ENCODE measurements around the gene BMPER. TPM values are rescaled to one million over a fixed set of nuclear protein-coding genes. Genes with fewer than 3 reads are reported as not detected.

Gene BMPER
- total RNA-seq, 4 donors from 2014 or later, result 3.1 to 33.3 (median 8.0) TPM

DNA sequence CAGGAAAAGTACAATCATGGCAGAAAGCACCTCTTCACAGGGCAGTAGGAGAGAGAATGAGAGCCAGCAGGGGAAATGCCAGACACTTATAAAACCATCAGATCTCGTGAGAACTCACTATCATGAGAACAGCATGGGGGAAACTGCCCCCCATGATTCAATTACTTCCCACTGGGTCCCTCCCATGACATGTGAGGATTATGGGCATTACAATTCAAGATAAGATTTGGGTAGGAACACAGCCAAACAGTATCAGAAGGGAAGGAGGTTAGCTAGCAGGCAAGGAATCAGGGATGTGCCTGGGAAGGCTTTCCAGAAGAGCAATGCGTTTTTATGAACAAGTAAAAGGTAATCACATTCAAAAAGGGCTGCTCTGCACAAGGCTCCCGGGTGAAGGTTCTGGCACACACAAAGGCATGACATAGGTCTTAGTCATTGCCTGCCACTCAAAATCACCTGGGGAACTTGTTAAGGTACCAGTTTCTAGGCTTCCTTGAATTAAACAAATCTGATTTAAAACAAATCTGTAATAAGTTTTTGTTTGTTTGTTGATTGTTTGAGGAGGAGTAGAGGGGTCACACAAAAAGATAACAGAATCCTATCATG is 40.9 kb downstream of the BMPER start:
- DNase-seq (ENCODE audit: low spot score in 2 of 2), result no peak

DNA sequence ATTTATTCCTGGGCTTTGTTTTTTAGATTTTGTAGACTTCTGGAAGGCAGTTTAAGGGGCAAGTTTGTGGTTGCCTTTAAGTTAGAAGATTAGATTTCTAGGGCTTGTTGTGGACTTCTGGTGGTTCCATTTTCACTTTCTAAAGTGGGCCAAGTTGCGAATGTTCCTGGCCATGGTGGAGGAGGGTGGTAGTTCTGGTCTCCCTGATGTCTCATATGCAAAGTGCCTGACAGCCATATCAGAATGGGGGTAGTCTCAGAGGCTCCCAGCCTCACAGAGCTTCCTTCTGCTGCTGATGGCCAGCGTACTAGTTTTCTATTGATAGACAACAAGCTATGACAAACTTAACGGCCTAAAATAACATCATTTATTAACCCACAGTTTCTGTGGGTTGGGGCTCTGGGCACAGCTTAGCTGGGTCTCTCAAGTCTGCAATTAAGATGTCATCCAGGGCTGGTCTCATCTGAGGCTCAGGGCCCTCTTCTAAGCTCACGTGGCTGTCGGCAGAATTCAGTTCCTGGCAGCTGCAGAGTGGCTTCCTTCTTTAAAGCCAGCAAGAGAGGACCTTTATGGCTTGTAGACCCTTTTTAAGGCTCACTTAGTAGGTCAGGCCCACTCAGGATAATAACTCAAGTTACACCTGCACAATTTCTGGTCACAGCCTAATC is 44.8 kb downstream of the BMPER start:
- Histone ChIP-seq H3K4me1 (no peaks in the 10 kb centered on the region), H3K27me3 (no peaks in the 10 kb centered on the region), H3K4me3 (no peak overlapping the region), H3K36me3 (no peaks in the 10 kb centered on the region), H3K27ac (no peak overlapping the region), H3K9me3 (no peaks in the 10 kb centered on the region)
- 78 to 95% methylated on average over 4 to 5 of the region's 5 CpGs for WGBS, 2 donors
- TF ChIP-seq EP300 (IDR thresholded peaks at IDR 0.05) (no peak), POLR2A (IDR thresholded peaks at IDR 0.05) (no peak)
- TF ChIP-seq, protein P1, sequence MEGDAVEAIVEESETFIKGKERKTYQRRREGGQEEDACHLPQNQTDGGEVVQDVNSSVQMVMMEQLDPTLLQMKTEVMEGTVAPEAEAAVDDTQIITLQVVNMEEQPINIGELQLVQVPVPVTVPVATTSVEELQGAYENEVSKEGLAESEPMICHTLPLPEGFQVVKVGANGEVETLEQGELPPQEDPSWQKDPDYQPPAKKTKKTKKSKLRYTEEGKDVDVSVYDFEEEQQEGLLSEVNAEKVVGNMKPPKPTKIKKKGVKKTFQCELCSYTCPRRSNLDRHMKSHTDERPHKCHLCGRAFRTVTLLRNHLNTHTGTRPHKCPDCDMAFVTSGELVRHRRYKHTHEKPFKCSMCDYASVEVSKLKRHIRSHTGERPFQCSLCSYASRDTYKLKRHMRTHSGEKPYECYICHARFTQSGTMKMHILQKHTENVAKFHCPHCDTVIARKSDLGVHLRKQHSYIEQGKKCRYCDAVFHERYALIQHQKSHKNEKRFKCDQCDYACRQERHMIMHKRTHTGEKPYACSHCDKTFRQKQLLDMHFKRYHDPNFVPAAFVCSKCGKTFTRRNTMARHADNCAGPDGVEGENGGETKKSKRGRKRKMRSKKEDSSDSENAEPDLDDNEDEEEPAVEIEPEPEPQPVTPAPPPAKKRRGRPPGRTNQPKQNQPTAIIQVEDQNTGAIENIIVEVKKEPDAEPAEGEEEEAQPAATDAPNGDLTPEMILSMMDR (IDR thresholded peaks at IDR 0.05), result no peak
- no peak for DNase-seq (ENCODE audit: low spot score in 2 of 2)

More for the DNA sequence above, 40.9 kb downstream of the BMPER start:
- Histone ChIP-seq H3K4me3 (no peak overlapping the region), H3K27ac (no peak overlapping the region), H3K9me3 (no peaks in the 10 kb centered on the region), H3K27me3 (no peaks in the 10 kb centered on the region), H3K36me3 (no peaks in the 10 kb centered on the region), H3K4me1 (no peaks in the 10 kb centered on the region)
- TF ChIP-seq, protein P1 (IDR thresholded peaks at IDR 0.05), result no peak
- TF ChIP-seq POLR2A (IDR thresholded peaks at IDR 0.05), result no peak
- TF ChIP-seq EP300 (IDR thresholded peaks at IDR 0.05), result no peak
- WGBS, 2 donors, result 76 to 85% methylated on average over 3 of the region's 3 CpGs

DNA sequence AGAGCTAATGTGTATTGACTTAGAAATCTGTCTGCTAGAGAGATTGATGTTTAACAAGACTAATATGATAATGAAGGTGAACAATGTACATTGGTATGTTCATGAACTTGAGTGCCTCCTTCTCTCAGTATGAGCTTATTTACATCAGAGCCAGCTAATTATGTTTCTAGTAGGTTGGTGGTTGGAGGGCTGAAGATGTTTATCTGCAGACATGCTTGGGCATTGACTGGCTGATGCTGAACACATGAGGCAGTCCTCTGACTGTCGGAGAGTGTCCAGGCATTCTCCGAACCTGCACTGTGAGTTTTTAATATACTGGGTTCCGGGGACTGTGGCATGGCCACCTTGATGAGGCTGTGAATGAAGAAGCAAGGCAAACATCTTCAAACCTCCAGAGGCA is 47.5 kb downstream of the BMPER start:
- Histone ChIP-seq H3K36me3 (no peaks in the 10 kb centered on the region), H3K4me1 (no peaks in the 10 kb centered on the region), H3K9me3 (no peaks in the 10 kb centered on the region), H3K4me3 (no peak overlapping the region), H3K27me3 (no peaks in the 10 kb centered on the region), H3K27ac (no peak overlapping the region)
- WGBS, 2 donors, result 96 to 100% methylated on average over 3 of the region's 3 CpGs
- TF ChIP-seq EP300 (IDR thresholded peaks at IDR 0.05) (no peak), POLR2A (IDR thresholded peaks at IDR 0.05) (no peak)
- TF ChIP-seq, protein P1 (IDR thresholded peaks at IDR 0.05), result no peak
- no peak for DNase-seq (ENCODE audit: low spot score in 2 of 2)

DNA sequence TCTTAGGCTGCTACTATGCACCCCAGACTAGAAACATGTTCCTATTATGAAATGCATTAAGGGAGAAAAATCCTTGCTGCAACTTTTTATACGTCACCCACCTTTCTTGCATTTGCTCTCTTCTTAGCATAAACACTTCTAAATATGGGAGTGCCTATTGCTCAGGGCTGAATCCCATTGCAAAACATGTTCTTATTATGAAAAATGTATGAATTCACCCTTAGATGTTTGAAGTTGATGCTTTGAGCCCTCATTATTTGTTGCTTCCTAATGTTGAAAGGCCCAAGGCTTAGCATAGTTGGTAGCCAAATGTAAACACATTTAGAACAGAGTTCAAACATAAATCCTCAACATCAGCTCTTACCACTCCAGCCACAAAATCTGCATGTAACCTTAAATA is 52.8 kb downstream of the BMPER start:
- Histone ChIP-seq H3K4me1 (peaks cover 0 to 10% (median 0%) of the 10 kb centered on the region in 4 donors), H3K27ac (no peak overlapping the region), H3K36me3 (no peaks in the 10 kb centered on the region), H3K4me3 (no peak overlapping the region), H3K9me3 (no peaks in the 10 kb centered on the region), H3K27me3 (no peaks in the 10 kb centered on the region)
- WGBS, 2 donors, result 94 to 100% methylated on average over 1 of the region's 1 CpG
- DNase-seq (ENCODE audit: low spot score in 2 of 2), result no peak
- TF ChIP-seq EP300 (IDR thresholded peaks at IDR 0.05), result no peak
- no peak for TF ChIP-seq POLR2A (IDR thresholded peaks at IDR 0.05)
- TF ChIP-seq, protein P1 (IDR thresholded peaks at IDR 0.05), result no peak

DNA sequence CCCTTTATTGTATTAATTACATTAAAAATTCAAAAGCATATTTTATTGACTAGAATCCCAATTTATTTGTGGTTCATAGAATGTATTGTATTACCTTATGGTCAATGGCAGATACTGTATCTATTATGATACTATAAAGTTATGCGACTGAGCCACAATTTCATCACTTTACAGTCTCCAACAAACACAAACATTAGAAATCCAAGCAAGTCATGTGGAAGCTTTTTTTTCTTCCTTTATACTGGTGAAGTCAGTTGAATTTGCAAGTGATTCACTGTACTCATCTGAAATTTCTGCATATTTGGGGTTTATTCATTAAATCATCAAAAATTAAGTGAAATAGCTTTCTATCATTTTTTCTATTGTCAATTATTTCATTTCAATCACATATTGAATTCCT is 54.3 kb downstream of the BMPER start:
- no peak for DNase-seq (ENCODE audit: low spot score in 2 of 2)
- H3K27ac ChIP-seq, result no peak overlapping the region
- no peaks in the 10 kb centered on the region for H3K36me3 ChIP-seq
- no peaks in the 10 kb centered on the region for H3K27me3 ChIP-seq
- WGBS, 2 donors, result 91 to 94% methylated on average over 1 of the region's 1 CpG
- peaks cover 0 to 16% (median 2%) of the 10 kb centered on the region in 4 donors for H3K4me1 ChIP-seq
- no peak for TF ChIP-seq POLR2A (IDR thresholded peaks at IDR 0.05)
- TF ChIP-seq, protein P1 (IDR thresholded peaks at IDR 0.05), result no peak
- no peak for TF ChIP-seq EP300 (IDR thresholded peaks at IDR 0.05)
- no peak overlapping the region for H3K4me3 ChIP-seq
- H3K9me3 ChIP-seq, result no peaks in the 10 kb centered on the region

Data from tibial nerve (tissue), 4 donors.